ENCODE results near the gene PITPNC1.
"Not testable (repeated sequence)": the region's sequence is repeated elsewhere in the genome, so short reads cannot be mapped to it uniquely, and the experiment has no call there.

Gene PITPNC1

GRCh38 chr17:67666028-67666427 lies 288.9 kb downstream of the PITPNC1 start:
- DNase-seq (ENCODE audit: low read depth in 2 of 3, low spot score in 1 of 3) = no peak

- DNase-seq (ENCODE audit: low read depth in 2 of 3, low spot score in 1 of 3) = no peak
These were observed 289.6 kb downstream of the PITPNC1 start for GRCh38 chr17:67666710-67667109.

- DNase-seq (ENCODE audit: low read depth in 2 of 3, low spot score in 1 of 3) = no peak
These were observed 294.4 kb downstream of the PITPNC1 start for GRCh38 chr17:67671493-67671892.

DNA sequence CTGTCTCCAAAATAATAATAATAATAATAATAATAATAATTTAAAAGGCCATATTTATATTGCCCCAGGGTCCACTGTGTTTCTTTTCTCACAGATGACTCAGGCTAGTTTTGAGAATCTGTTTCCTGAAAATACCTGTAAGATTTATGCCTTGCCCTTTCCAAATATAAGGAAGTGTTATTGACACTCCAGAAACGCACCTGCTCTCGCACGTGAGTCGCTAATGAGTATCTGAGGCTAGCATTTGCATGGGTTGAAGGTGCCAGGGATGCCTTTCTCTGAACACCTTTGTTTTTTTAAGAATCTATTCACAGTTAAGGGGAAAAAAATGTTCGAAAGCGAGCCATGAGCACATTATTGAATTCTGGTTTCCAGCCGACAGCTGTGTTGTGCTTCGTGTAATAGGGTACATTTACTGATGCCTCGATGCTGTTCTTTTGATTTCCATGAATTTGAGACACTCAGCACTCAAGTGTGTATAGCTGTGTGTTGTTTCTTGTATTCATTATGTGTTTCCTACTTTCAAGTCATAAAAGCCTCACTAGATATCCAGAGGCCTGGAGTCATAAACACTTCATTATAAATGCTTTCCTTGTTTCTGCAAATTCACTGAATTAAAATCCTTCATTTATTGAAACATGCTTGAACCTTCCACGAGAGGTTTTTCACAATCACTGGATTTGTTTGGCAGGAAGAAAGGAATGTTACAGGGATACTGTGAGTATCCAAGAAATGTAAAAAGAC lies 295.7 kb downstream of the PITPNC1 start:
- no peak for DNase-seq (ENCODE audit: low read depth in 2 of 3, low spot score in 1 of 3)

DNA sequence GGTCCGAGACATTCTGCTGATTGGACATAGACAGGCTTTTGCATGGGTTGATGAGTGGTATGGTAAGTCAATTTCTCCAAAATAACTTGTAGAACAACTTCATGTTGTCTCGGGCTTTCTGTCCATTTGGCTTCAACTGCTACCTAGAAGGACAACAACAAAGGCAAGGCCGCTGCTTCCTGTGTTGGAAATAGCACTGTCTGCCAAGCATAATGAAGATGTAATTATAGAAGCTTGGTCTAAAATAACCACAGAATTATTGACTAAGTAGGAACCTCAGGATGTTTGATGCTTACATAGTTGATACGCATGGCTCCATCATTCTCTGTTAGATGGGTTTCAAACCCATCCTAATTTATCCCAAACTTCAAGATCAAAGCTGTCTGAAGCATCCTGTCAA lies 298.4 kb downstream of the PITPNC1 start:
- no peak for DNase-seq (ENCODE audit: low read depth in 2 of 3, low spot score in 1 of 3)

DNA sequence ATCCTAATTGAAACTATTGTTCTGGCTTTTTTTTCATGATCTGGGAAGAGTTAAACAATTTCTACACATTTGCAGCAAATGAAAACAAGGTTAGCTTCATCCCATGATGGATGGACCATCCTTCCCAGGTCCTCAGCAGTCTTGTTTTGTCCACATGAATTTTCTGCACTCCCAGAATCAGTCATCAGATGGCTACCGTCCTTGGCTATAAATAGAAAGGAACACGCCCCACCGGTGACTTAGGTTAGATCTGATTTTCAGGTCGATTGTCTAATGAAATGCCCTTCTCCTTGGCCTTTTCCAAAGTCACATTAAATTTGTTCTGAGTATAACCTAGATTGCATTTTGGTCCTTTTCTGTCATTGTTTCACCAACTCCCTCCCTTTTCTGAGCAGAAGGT lies 299.2 kb downstream of the PITPNC1 start:
- DNase-seq (ENCODE audit: low read depth in 2 of 3, low spot score in 1 of 3) = no peak

DNA sequence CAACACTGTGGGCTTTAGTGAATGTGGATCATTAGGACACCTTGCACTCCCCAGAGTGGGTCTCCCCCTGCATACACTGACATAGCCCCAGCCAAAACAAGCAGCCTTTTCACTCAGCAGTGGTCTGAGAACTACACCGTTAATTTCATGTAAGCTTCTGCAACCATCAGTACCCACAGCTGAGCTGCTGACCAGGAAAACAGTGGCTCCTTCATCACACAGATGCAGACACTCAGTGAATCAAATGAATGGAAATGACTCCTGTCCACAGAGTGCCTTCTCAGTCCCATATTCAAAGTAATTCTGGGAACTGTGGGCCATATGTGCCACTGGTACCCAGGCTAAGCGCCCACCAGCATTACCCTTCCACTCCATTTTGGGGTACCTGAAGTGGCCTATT lies 301.3 kb downstream of the PITPNC1 start:
- DNase-seq (ENCODE audit: low read depth in 2 of 3, low spot score in 1 of 3) = no peak

GRCh38 chr17:67679225-67679624 lies 302.1 kb downstream of the PITPNC1 start:
- DNase-seq (ENCODE audit: low read depth in 2 of 3, low spot score in 1 of 3) = no peak

DNA sequence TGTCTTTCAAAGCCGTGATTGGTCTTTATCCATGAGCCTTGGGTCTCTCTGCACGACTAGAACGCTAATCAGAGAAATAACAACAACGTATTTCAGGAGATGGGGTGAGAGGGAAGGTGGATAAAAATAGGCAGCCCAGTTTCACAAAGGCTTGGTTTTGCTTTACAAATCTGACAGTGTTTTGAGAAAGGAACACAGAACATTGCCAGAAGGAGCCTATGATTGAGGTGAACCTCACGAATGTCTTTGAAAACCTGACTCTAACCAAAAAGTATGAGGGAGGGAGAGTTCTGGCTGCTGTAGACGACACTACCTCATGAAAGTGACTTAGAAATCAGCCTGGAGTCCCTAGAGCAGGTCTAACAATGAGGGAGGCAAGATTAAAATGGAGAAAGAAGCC lies 302.6 kb downstream of the PITPNC1 start:
- no peak for DNase-seq (ENCODE audit: low read depth in 2 of 3, low spot score in 1 of 3)

GRCh38 chr17:67680445-67681224 lies 303.6 kb downstream of the PITPNC1 start:
- no peak for DNase-seq (ENCODE audit: low read depth in 2 of 3, low spot score in 1 of 3)

GRCh38 chr17:67682196-67682595 lies 305.1 kb downstream of the PITPNC1 start:
- no peak for DNase-seq (ENCODE audit: low read depth in 2 of 3, low spot score in 1 of 3)

DNA sequence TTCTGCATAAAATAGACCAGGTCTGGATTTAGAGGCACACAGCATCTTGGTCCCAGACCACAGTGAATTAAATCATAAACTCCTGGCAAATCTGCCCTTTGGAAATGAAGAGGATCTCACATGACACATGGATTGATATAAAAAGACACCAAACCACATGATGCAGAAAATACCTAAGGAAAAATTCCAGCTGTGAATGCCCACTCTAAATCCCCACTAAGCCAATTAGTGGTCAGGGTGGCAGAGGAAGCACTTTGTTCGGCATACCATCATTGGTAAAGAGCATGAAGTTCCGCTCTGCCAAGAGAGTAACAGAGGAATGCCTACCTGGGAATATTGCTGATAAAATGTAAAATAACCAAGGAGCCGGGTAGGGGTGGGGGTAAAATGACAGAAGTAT lies 308.3 kb downstream of the PITPNC1 start:
- no peak for DNase-seq (ENCODE audit: low read depth in 2 of 3, low spot score in 1 of 3)

DNA sequence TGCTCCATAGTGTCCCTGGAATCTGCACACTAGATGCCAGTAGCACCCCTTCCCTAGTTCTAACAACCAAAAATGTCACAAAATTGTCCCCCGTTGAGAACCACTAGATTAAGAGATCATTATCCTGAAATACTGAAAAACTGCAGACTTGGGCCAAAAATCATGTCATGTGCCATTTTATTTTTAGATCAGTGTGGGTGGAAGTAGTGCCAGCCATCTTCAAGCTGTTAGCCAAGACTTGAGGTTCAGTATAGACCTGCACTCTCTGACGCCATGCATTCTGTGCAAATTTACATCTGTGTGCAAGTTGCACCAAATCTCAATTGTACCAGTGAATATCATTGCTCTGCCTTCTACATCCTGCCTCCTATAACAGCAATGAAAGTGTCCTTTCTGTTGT lies 309.2 kb downstream of the PITPNC1 start:
- DNase-seq (ENCODE audit: low read depth in 2 of 3, low spot score in 1 of 3) = no peak

- DNase-seq (ENCODE audit: low read depth in 2 of 3, low spot score in 1 of 3) = no peak
These were observed 310.4 kb downstream of the PITPNC1 start for GRCh38 chr17:67687511-67687910.

- DNase-seq (ENCODE audit: low read depth in 2 of 3, low spot score in 1 of 3) = peak in 2 of 3 donors; percentile 13 to 70
These were observed 312.6 kb downstream of the PITPNC1 start for GRCh38 chr17:67689534-67690177.

- DNase-seq (ENCODE audit: low read depth in 2 of 3, low spot score in 1 of 3) = no peak
These were observed 316.7 kb downstream of the PITPNC1 start for GRCh38 chr17:67693811-67694210.

DNA sequence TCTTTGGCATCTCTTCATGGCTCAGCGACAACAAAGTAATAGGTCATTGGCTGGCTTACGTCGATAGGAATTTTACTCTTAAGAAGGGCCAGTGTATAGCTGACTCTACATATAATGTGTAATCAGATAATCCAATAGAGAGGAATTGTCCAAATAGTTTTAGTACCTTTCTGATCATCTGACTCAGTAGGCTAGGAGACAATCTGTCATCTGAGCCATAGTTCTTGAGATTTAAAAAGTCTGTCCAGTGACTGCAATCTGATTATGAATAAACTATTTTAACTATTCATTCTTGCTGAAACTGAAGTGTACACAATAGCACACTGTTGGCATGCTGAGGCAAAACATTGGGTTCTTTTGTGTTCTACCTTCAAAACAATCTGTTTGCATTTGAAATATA lies 319.3 kb downstream of the PITPNC1 start:
- no peak for DNase-seq (ENCODE audit: low read depth in 2 of 3, low spot score in 1 of 3)

- no peak for DNase-seq (ENCODE audit: low read depth in 2 of 3, low spot score in 1 of 3)
These were observed 319.9 kb downstream of the PITPNC1 start for GRCh38 chr17:67696853-67697498.

DNA sequence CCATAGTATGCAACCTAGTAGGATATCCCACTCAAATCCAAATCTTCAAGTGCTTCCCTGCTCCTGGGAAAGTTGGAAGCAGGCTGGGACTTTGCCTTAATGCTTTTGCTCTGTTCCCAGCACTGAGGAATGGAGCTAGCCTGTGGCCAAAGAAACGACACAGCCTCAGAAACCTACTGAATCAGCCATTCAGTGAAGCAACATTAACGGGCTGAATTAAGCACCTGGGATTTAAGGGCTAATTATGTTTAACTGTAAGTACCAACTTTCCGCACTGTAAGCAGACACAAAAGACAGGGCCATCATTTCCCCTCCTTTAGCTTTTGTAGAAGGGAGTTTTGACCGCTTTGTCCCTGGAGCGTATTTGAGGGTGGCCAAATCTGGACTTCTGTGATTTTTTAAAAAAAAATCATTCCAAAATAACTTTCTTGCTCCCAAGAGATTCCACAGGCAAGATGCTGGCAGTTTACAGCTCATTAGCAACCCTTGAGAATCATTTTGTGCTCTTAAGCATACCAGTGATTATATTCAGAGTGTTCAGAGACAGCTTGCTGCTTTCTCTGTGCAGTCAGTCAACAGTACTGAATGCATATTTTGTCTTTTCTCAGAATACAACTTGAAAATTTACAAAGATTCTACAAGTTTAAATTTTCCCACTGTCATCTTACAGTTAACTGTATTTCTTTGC lies 323.1 kb downstream of the PITPNC1 start:
- DNase-seq (ENCODE audit: low read depth in 2 of 3, low spot score in 1 of 3) = no peak

GRCh38 chr17:67700725-67701119 lies 323.6 kb downstream of the PITPNC1 start:
- DNase-seq (ENCODE audit: low read depth in 2 of 3, low spot score in 1 of 3) = no peak

DNA sequence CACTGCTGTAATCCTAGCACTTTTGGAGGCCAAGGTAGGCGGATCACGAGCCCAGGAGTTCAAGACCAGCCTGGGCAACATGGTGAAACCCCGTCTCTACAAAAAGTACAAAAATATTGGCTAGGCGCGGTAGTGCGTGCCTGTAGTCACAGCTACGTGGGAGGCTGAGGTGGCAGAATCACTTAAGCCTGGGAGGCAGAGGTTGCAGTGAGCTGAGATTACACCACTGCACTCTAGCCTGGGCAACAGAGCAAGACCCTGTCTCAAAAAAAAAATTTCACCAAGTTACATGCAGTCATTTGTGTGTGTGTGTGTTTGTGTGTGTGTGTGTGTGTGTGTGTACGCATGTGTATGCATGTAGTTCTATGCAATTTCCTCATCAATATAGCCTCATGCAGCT lies 325.8 kb downstream of the PITPNC1 start:
- DNase-seq (ENCODE audit: low read depth in 2 of 3, low spot score in 1 of 3) = not testable (repeated sequence)

All from stimulated activated CD4-positive, alpha-beta T cell treated with anti-CD3 and anti-CD28 coated beads, Interleukin-12 subunit alpha, Interleukin-12 subunit beta, amount 100 ng/mL, for 48 hours (primary cell).